Endodermal cell (in vitro differentiated cells): ENCODE results near the gene SERPINA12. TPM values are rescaled to one million over a fixed set of nuclear protein-coding genes. Genes with fewer than 3 reads are reported as not detected.

Experiments
- DNase-seq: peaks from one replicate; pipeline ENCODE4 v3.0.0-alpha.2; 2017
- H3K27ac ChIP-seq: 2 replicates; pipeline ENCODE4 v1.5.1; 2013; ENCODE audit warnings: mild to moderate bottlenecking, low read depth, low read length, moderate library complexity
- H3K27me3 ChIP-seq: 2 replicates; pipeline ENCODE4 v1.6.1; 2013; ENCODE audit warnings: mild to moderate bottlenecking, low read length, moderate library complexity; ENCODE audit not compliant: insufficient read depth, control insufficient read depth, poor library complexity, severe bottlenecking
- H3K36me3 ChIP-seq: 2 replicates; pipeline ENCODE4 v1.7.0; 2013; ENCODE audit warnings: mild to moderate bottlenecking, low read length, moderate library complexity; ENCODE audit not compliant: control insufficient read depth, insufficient read depth
- H3K4me1 ChIP-seq: one replicate; pipeline ENCODE4 v1.7.0; 2013; ENCODE audit warnings: low read length; ENCODE audit not compliant: control insufficient read depth, insufficient read depth
- H3K4me3 ChIP-seq: 2 replicates; pipeline ENCODE4 v1.5.1; 2013; ENCODE audit warnings: mild to moderate bottlenecking, low read length, moderate library complexity
- H3K9ac ChIP-seq: 2 replicates; pipeline ENCODE4 v1.6.1; 2013; ENCODE audit warnings: mild to moderate bottlenecking, low read length, moderate library complexity; ENCODE audit not compliant: poor library complexity, severe bottlenecking; ENCODE audit errors: extremely low read depth
- H3K9me3 ChIP-seq: 2 replicates; pipeline ENCODE4 v1.6.1; 2013; ENCODE audit warnings: mild to moderate bottlenecking, low read length, moderate library complexity; ENCODE audit not compliant: control insufficient read depth
- H3K27ac Mint-ChIP-seq: 2 replicates; pipeline ENCODE4 v1.8.0; 2020; ENCODE audit warnings: mixed read lengths
- H3K27me3 Mint-ChIP-seq: 2 replicates; pipeline ENCODE4 v1.8.0; 2021; ENCODE audit warnings: mild to moderate bottlenecking, mixed read lengths; ENCODE audit not compliant: insufficient read depth
- H3K36me3 Mint-ChIP-seq: 2 replicates; pipeline ENCODE4 v1.8.0; 2020; ENCODE audit warnings: low read depth, mixed read lengths
- H3K4me1 Mint-ChIP-seq: 2 replicates; pipeline ENCODE4 v1.8.0; 2020; ENCODE audit warnings: mixed read lengths
- H3K4me3 Mint-ChIP-seq: 2 replicates; pipeline ENCODE4 v1.8.0; 2020; ENCODE audit warnings: mild to moderate bottlenecking, moderate library complexity, mixed read lengths
- H3K9me3 Mint-ChIP-seq: 2 replicates; pipeline ENCODE4 v1.8.0; 2020; ENCODE audit warnings: mild to moderate bottlenecking, mixed read lengths
- CTCF ChIP-seq: fragments of 200-600 bp; sonication (generic); conservative IDR thresholded peaks from 2 replicates; pipeline ENCODE4 v1.5.0; 2021; ENCODE audit warnings: antibody characterized with exemption, mild to moderate bottlenecking
- WGBS, 2 experiments: methylation state at CpG; one replicate each; pipeline versions ENCODE4 v1.1.5 to v1.1.7; 2013; ENCODE audit warnings: missing lambda C conversion rate in 2 of 2, mixed read lengths in 1 of 2; ENCODE audit not compliant: insufficient coverage in 1 of 2, insufficient read length in 1 of 2; 5-methylcytosine and 5-hydroxymethylcytosine counted together
- total RNA-seq, 2 donors: library from RNA; stranded (reverse); fragmentation: NEBNext Ultra II Directional in 1 of 2; extraction: Animal tissue kit (Norgen Biotek cat#: 25700) in 1 of 2; gene quantifications; 2 replicates in 1 of 2; 3 replicates in 1 of 2; pipeline ENCODE4 v1.2.1, GENCODE V29; 2021

Gene SERPINA12
- total RNA-seq, 2 donors from 2014 or later, result not detected

GRCh38 chr14:94465042-94465441, 44.2 kb downstream of the SERPINA12 start:
- Mint-ChIP-seq H3K27me3 (peaks cover 11% of the 10 kb centered on the region), H3K9me3 (peaks cover 26% of the 10 kb centered on the region), H3K4me3 (no peak overlapping the region), H3K4me1 (no peaks in the 10 kb centered on the region), H3K36me3 (no peaks in the 10 kb centered on the region), H3K27ac (no peak overlapping the region)
- DNase-seq, result peak; percentile 43
- no peaks in the 10 kb centered on the region for H3K9me3 ChIP-seq
- no peak for TF ChIP-seq CTCF
- H3K27me3 ChIP-seq, result no peaks in the 10 kb centered on the region
- H3K4me1 ChIP-seq, result no peaks in the 10 kb centered on the region
- H3K27ac ChIP-seq, result no peak overlapping the region
- H3K36me3 ChIP-seq, result no peaks in the 10 kb centered on the region
- H3K9ac ChIP-seq, result no peak overlapping the region
- 75 to 86% methylated on average over 2 to 5 of the region's 5 CpGs for WGBS, 2 experiments
- no peak overlapping the region for H3K4me3 ChIP-seq

- peak; percentile 7 for DNase-seq
These were observed 45.0 kb downstream of the SERPINA12 start for GRCh38 chr14:94464290-94464689.

GRCh38 chr14:94462763-94463572, 46.3 kb downstream of the SERPINA12 start:
- peaks cover 11% of the 10 kb centered on the region for H3K27me3 Mint-ChIP-seq
- H3K4me1 Mint-ChIP-seq, result no peaks in the 10 kb centered on the region
- peak; percentile 4 for DNase-seq
- Histone ChIP-seq H3K27me3 (no peaks in the 10 kb centered on the region), H3K4me1 (no peaks in the 10 kb centered on the region), H3K4me3 (no peak overlapping the region), H3K36me3 (no peaks in the 10 kb centered on the region), H3K27ac (no peak overlapping the region), H3K9ac (no peak overlapping the region), H3K9me3 (no peaks in the 10 kb centered on the region)
- WGBS, 2 experiments, result 89 to 95% methylated on average over 5 to 7 of the region's 7 CpGs
- no peak overlapping the region for H3K4me3 Mint-ChIP-seq
- H3K9me3 Mint-ChIP-seq, result peaks cover 31% of the 10 kb centered on the region
- TF ChIP-seq CTCF, result no peak
- H3K36me3 Mint-ChIP-seq, result no peaks in the 10 kb centered on the region
- no peak overlapping the region for H3K27ac Mint-ChIP-seq

More at GRCh38 chr14:94464290-94464689, 45.0 kb downstream of the SERPINA12 start:
- no peak overlapping the region for H3K27ac ChIP-seq
- 87 to 89% methylated on average over 5 of the region's 5 CpGs for WGBS, 2 experiments
- H3K27me3 Mint-ChIP-seq, result peaks cover 11% of the 10 kb centered on the region
- no peak overlapping the region for H3K9ac ChIP-seq
- no peak overlapping the region for H3K4me3 Mint-ChIP-seq
- H3K9me3 Mint-ChIP-seq, result peaks cover 26% of the 10 kb centered on the region
- H3K36me3 ChIP-seq, result no peaks in the 10 kb centered on the region
- H3K9me3 ChIP-seq, result no peaks in the 10 kb centered on the region
- no peak overlapping the region for H3K4me3 ChIP-seq
- no peaks in the 10 kb centered on the region for H3K36me3 Mint-ChIP-seq
- no peak for TF ChIP-seq CTCF
- no peak overlapping the region for H3K27ac Mint-ChIP-seq
- no peaks in the 10 kb centered on the region for H3K4me1 ChIP-seq
- no peaks in the 10 kb centered on the region for H3K27me3 ChIP-seq
- H3K4me1 Mint-ChIP-seq, result no peaks in the 10 kb centered on the region
